A673 (cell line): Measurements from ENCODE around the gene LBHD2. TPM values are rescaled to one million over a fixed set of nuclear protein-coding genes. Genes with fewer than 3 reads are reported as not detected.

Experiments
- BruUV-seq: library from RNA; stranded (reverse); fragments of 400-500 nt; replicated peaks from 2 replicates; lab custom pipeline; 2021; lab: Mats Ljungman, UMichigan
- CTCF ChIA-PET: fragments of 300-600 bp; sonication (Branson Sonifier 250); formaldehyde crosslinking; loops from one replicate; lab custom pipeline; 2022; ENCODE audit warnings: antibody characterized with exemption; lab: Charles Lee
- POLR2A ChIA-PET: fragments of 300-600 bp; sonication (Branson Sonifier 250); formaldehyde crosslinking; loops from one replicate; lab custom pipeline; 2022; ENCODE audit warnings: antibody characterized with exemption; ENCODE audit not compliant: low non-redundant PET; lab: Charles Lee
- DNase-seq: peaks from one replicate; pipeline ENCODE4 v3.0.0-alpha.2; 2015; ENCODE audit warnings: low spot score
- H3K27ac ChIP-seq: fragments of 200-600 bp; sonication (generic); 2 replicates; pipeline ENCODE4 v1.5.1; 2016; ENCODE audit warnings: mixed run types, low read depth, mild to moderate bottlenecking, mixed read lengths, antibody characterized with exemption, low read length; ENCODE audit not compliant: poor library complexity, severe bottlenecking
- H3K27me3 ChIP-seq: fragments of 200-600 bp; sonication (generic); replicated peaks from 2 replicates; pipeline ENCODE4 v1.6.1; 2017; ENCODE audit warnings: mixed run types, low read depth, mild to moderate bottlenecking, mixed read lengths, antibody characterized with exemption, low read length; ENCODE audit not compliant: insufficient read depth, poor library complexity
- H3K36me3 ChIP-seq: fragments of 200-600 bp; sonication (generic); 2 replicates; pipeline ENCODE4 v1.6.1; 2016; ENCODE audit warnings: mixed run types, mild to moderate bottlenecking, mixed read lengths, antibody characterized with exemption, low read length; ENCODE audit not compliant: insufficient read depth, poor library complexity, severe bottlenecking
- H3K4me1 ChIP-seq: fragments of 200-600 bp; sonication (generic); 2 replicates; pipeline ENCODE4 v1.6.1; 2017; ENCODE audit warnings: mixed run types, mild to moderate bottlenecking, mixed read lengths, antibody characterized with exemption, low read length; ENCODE audit not compliant: insufficient read depth, poor library complexity, severe bottlenecking
- H3K4me3 ChIP-seq: fragments of 200-600 bp; sonication (generic); 2 replicates; pipeline ENCODE4 v1.5.1; 2016; ENCODE audit warnings: low read depth, mixed run types, mild to moderate bottlenecking, mixed read lengths, low read length; ENCODE audit not compliant: poor library complexity, severe bottlenecking
- H3K9me3 ChIP-seq: fragments of 200-600 bp; sonication (generic); 2 replicates; pipeline ENCODE4 v1.6.1; 2016; ENCODE audit warnings: mixed run types, low read depth, mild to moderate bottlenecking, mixed read lengths, antibody characterized with exemption, low read length; ENCODE audit not compliant: poor library complexity, severe bottlenecking
- EZH2 ChIP-seq: fragments of 200-600 bp; sonication (generic); IDR thresholded peaks from 2 replicates; pipeline ENCODE4 v1.6.1; 2017; ENCODE audit warnings: borderline replicate concordance, low read depth, mild to moderate bottlenecking, mixed read lengths, antibody characterized with exemption, low read length; ENCODE audit not compliant: poor library complexity, severe bottlenecking
- intact Hi-C: fragments of 100-400 bp; cut with micrococcal nuclease; formaldehyde crosslinking; loops from one replicate; pipeline ENCODE4 v1.10.0; 2022; ENCODE audit not compliant: unreplicated experiment
- total RNA-seq: library from RNA; stranded (reverse); gene quantifications from 2 replicates; pipeline ENCODE4 v1.2.3, GENCODE V29; 2021
- TF ChIP-seq, protein P1 (sequence below): fragments of 300-800, 200-600 bp; sonication (generic); conservative IDR thresholded peaks from 2 replicates; pipeline ENCODE4 v1.5.1; 2017; ENCODE audit warnings: low read depth, mild to moderate bottlenecking, antibody characterized with exemption, low read length, moderate library complexity, mixed read lengths

Gene LBHD2
- total RNA-seq, 1 experiment from 2014 or later: 0.99 TPM

DNA sequence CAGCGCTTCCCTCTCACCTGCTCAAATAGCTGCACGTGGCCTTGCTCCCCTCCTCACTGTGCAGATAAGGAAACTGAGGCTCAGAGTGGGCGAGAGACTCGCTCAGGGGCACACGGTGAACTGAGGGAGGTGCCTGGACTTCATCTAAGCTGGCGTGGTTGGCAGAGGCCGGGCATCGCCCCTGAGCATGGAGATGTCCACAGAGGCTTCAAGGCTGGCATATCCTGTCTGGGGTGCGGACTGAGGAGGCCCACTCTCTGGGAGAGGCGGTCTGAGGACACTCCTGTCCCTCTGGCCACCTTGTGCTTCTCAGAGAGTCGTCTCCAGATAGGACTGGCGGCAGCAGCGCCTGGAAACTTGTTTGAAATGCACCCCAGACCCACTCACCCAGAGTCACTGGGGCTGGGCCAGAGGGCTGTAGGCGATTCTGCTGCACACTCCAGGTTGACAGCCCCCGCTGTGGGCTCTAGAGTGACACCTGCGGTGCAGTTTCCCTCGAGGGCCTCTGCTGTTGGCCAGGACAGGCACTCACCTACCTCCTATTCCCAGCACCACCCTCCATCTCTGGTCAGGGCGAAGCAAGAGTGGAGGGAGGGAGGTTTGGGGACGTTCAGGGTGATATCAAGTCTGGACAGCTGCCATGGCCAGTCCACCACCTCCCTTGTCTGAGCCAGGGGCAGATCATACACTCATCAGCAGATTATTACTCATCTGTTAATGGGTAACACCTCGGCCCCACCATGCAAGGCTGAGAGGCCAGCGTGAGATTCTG is 11.2 kb upstream of the LBHD2 start:
- Histone ChIP-seq H3K27ac (no peak overlapping the region), H3K36me3 (no peaks in the 10 kb centered on the region), H3K4me3 (no peak overlapping the region), H3K4me1 (no peaks in the 10 kb centered on the region), H3K27me3 (no peaks in the 10 kb centered on the region), H3K9me3 (no peaks in the 10 kb centered on the region)
- BruUV-seq: no TSS peak
- TF ChIP-seq, protein P1, sequence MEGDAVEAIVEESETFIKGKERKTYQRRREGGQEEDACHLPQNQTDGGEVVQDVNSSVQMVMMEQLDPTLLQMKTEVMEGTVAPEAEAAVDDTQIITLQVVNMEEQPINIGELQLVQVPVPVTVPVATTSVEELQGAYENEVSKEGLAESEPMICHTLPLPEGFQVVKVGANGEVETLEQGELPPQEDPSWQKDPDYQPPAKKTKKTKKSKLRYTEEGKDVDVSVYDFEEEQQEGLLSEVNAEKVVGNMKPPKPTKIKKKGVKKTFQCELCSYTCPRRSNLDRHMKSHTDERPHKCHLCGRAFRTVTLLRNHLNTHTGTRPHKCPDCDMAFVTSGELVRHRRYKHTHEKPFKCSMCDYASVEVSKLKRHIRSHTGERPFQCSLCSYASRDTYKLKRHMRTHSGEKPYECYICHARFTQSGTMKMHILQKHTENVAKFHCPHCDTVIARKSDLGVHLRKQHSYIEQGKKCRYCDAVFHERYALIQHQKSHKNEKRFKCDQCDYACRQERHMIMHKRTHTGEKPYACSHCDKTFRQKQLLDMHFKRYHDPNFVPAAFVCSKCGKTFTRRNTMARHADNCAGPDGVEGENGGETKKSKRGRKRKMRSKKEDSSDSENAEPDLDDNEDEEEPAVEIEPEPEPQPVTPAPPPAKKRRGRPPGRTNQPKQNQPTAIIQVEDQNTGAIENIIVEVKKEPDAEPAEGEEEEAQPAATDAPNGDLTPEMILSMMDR: no peak
- no peak for TF ChIP-seq EZH2
- intact Hi-C loops: no loop called here
- no peak for DNase-seq
- CTCF ChIA-PET: no interaction called here
- POLR2A ChIA-PET: no interaction called here

DNA sequence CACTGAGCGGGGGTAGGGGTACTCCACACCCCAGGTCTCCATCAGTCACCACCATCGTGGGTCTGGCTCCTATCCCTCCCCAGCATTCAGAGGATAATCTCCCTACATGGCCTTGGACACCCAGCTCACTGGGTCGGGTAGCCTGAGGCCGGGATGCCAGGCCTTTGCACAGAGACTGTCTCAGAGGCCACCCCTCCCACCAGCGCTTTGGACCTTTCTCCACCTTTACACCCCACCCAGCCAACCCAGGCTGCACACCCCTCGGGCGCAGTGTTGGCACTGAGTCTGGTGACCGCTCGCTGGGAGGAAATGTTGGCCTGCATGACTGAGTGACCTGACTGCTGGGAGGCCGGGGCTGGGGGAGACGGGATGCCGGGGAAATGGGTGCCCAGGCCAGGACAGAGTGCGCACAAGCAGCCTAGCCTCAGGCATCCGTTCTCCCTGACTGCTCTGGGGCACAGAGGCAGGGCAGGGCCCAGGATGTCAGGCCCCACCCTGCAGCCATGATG is 10.6 kb upstream of the LBHD2 start:
- CTCF ChIA-PET: no interaction called here
- intact Hi-C loops: no loop called here
- POLR2A ChIA-PET: no interaction called here

DNA sequence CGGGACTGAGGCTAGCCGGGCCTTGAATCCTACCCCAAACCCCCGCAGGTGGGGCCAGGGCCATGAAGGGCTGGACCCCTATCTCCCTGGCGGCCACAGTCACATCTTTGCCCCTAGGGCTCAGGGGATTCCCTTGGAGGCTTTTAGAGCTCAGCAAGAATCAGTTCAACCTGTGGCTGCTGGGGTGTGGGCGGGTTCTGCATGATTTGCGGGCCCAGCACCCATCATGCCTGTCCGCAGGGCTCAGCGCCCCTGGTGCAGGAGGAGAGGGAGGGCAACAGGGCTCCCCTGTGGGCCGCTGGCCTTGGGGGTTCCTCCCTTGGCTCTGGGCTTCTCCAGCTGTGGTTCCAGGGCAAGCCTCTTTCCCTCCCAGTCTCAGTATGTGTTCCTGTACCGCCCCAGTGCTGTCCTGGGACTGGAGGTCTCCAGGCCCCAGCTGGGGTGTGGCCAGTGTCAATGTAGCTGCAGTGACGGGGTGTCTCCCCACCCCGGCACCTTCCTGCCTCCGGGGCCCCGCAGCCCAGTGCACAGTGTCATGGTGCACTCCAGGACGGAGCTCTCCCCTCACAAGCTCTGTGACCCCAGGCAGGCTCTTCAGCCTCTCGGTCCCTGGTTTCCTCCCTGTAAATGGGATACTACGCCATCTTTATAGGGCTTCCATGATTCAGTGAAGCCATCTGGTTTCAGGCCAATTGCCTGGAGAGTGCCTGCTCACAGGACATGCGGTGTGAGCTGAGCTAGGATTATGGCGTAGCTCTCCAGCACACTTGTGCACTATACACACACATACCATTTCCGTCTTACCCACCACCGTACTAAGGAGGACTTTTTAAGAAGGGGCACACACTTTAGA is 9.9 kb upstream of the LBHD2 start:
- Histone ChIP-seq H3K4me1 (peaks cover 6% of the 10 kb centered on the region), H3K27me3 (no peaks in the 10 kb centered on the region), H3K27ac (no peak overlapping the region), H3K9me3 (no peaks in the 10 kb centered on the region), H3K36me3 (no peaks in the 10 kb centered on the region), H3K4me3 (no peak overlapping the region)
- BruUV-seq: no TSS peak
- no peak for DNase-seq
- ChIA-PET CTCF (interaction anchor here (0.6 kb wide), 2 partner anchors 13 to 252 kb away, joined by 3 to 4 read pairs; no protein-coding TSS in a partner anchor), POLR2A (no interaction called here)
- TF ChIP-seq EZH2: no peak
- TF ChIP-seq, protein P1: no peak
- intact Hi-C loops: no loop called here

More for the DNA sequence above, 10.6 kb upstream of the LBHD2 start:
- no peak overlapping the region for H3K27ac ChIP-seq
- no TSS peak for BruUV-seq
- H3K36me3 ChIP-seq: no peaks in the 10 kb centered on the region
- no peak for DNase-seq
- TF ChIP-seq, protein P1: no peak
- no peak for TF ChIP-seq EZH2
- no peaks in the 10 kb centered on the region for H3K9me3 ChIP-seq
- peaks cover 1% of the 10 kb centered on the region for H3K4me1 ChIP-seq
- no peak overlapping the region for H3K4me3 ChIP-seq
- H3K27me3 ChIP-seq: no peaks in the 10 kb centered on the region
